Measurements from ENCODE around the gene OSBPL6.
A peak's percentile ranks its signal among the peaks of the same experiment; 100 is the strongest.

Gene OSBPL6

GRCh38 chr2:178441426-178441825 is 247.1 kb downstream of the OSBPL6 start:
- no peak for DNase-seq (ENCODE audit: low read depth in 3 of 3)

GRCh38 chr2:178448968-178449661 is 254.8 kb downstream of the OSBPL6 start:
- no peak for DNase-seq (ENCODE audit: low read depth in 3 of 3)

- DNase-seq (ENCODE audit: low read depth in 3 of 3), result peak in 1 of 3 experiments; percentile 46
Observed at GRCh38 chr2:178449700-178450523, 255.6 kb downstream of the OSBPL6 start.

- DNase-seq (ENCODE audit: low read depth in 3 of 3), result no peak
Observed at GRCh38 chr2:178450524-178450773, 256.1 kb downstream of the OSBPL6 start.

- DNase-seq (ENCODE audit: low read depth in 3 of 3), result peak; percentile 89 to 95 (median 90)
Observed at GRCh38 chr2:178450774-178451525, 256.6 kb downstream of the OSBPL6 start, which contains the start of the genes PJVK and PRKRA. Gene PJVK, plus strand, starts transcription at chr2:178451378. Its CDS starts 2,032 bp downstream, at chr2:178453410. Gene PRKRA, minus strand, starts transcription at chr2:178451175. Its CDS starts 145 bp downstream, at chr2:178451030.

GRCh38 chr2:178452334-178452733 is 258.0 kb downstream of the OSBPL6 start:
- no peak for DNase-seq (ENCODE audit: low read depth in 3 of 3)
